ENCODE data around the gene RPTOR.

Gene RPTOR

GRCh38 chr17:80856863-80857755 is 312.5 kb downstream of the RPTOR start:
- intact Hi-C loops (cut with DNase I): no loop called here
- DNase-seq: no peak

DNA sequence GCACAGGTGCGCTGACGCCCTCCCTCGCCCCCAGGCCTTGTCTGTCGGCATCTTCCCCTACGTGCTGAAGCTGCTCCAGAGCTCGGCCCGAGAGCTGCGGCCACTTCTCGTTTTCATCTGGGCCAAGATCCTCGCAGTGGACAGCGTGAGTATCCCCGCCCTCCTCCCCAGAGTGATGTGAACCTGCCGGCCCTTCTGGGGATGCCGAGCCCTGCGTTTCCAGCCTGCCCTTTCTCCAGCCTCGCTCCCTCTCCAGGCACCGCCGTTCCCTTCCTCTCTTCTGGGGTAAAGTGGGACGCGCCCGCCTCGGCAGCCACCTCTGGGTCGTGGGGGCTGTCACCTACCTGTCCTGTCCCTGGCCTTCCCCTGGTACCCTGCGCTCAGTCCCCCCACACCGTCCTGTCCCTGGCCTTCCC is 313.1 kb downstream of the RPTOR start:
- intact Hi-C loops (cut with DNase I): no loop called here
- no peak for DNase-seq

- no peak for DNase-seq
- intact Hi-C loops (cut with DNase I): no loop called here
Observed at GRCh38 chr17:80858301-80859001, 313.8 kb downstream of the RPTOR start.

- peak; percentile 38 to 90 (median 74) for DNase-seq
- intact Hi-C loops (cut with DNase I): no loop called here
Observed at GRCh38 chr17:80859002-80859941, 314.6 kb downstream of the RPTOR start.

GRCh38 chr17:80860101-80860671 is 315.5 kb downstream of the RPTOR start:
- intact Hi-C loops (cut with DNase I): no loop called here
- no peak for DNase-seq

DNA sequence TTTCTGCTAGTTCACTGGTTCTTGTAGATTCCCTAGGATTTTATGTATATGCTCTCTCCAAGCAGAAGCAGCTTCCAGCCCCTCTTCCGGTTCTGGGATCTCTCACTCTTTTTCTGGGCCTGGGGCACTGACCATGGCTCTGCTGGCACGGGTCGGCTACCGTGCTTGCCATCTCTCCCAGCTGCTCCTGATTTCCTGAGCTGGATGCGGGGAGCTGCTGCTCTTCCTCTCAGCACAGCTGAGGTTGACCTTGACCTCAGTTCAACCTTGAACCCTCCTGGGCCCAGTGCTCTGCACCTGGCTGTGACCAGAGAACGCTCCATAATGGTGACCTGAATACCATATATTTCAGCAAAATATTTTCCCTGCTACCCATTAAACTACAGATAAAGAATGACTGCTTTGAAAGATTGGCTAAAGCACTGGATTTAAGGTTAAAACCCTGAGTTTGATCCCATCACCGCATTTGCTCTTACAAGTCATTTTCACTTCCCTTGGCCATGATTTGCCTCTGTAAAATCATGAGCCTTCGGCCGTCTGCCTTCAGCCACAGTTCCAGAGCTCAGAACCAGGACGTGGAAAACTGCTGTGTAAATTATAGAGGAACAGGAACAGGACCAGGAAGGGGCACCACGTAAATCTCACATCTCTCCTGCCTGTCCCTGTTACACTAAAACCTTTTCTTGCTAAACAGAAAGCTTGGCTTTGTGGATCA is 316.2 kb downstream of the RPTOR start:
- no peak for DNase-seq
- intact Hi-C loops (cut with DNase I): no loop called here

GRCh38 chr17:80861418-80861815 is 316.8 kb downstream of the RPTOR start:
- no peak for DNase-seq
- intact Hi-C loops (cut with DNase I): no loop called here

DNA sequence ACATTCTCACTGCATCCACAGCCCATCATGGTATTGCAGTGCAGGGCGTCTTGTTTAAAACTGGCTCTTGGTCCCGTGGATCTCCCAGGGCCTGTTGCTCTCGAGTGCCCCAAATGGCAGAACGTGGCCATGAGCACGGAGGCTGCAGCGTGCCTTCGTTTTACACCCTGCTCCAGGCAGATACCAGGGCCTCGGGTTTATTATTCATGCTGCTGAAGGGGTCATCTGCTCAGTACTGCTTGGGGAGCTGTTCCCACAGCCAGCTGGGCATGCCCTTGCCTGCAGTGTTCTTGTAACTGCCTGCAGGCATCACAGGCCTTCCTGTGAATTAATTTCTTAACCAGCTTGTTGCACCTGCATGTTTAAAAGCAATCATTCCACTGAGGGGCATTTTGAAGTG is 317.3 kb downstream of the RPTOR start:
- DNase-seq: peak; percentile 45 to 86 (median 69)
- intact Hi-C loops (cut with DNase I): no loop called here

DNA sequence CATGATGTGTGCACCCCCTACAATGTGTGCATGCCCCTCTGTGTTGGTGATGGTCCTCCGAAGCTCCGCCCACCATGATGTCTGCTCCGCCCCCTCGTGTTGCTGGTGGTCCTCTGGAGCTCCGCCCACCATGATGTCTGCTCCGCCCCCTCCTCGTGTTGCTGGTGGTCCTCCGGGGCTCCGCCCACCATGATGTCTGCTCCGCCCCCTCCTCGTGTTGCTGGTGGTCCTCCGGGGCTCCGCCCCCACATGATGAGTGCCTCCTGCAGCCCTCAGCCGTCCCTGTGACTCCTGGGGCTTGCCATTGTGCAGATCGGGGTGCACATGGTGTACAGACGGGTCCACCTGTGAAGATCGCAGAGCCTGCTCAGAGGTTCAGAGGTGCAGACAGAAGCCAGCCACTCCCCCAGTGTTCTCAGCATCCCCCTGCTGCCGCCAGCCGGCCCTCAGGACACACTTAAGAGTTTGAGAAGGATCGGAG is 317.9 kb downstream of the RPTOR start:
- no peak for DNase-seq
- intact Hi-C loops (cut with DNase I): no loop called here

DNA sequence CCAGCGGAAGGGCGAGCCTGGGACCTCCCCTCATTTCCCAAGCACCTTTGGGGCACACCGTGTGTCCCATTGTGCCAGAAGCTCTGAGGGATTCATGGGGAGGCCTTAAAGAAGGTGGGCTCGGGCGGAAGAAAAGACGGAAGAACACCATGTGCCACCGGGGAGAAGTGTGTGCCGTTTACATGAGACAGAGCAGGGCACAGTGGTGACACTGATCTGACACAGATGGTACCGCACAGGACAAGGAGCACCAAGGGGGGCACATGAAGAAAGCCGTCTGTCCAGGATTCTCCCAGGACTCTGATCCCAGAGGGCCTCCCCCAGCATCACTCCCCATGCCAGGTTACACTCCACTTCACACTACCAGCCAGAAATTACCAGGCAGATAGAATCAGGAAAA is 318.3 kb downstream of the RPTOR start:
- intact Hi-C loops (cut with DNase I): no loop called here
- DNase-seq: no peak

- no peak for DNase-seq
- intact Hi-C loops (cut with DNase I): no loop called here
Observed at GRCh38 chr17:80863626-80864025, 319.0 kb downstream of the RPTOR start.

- intact Hi-C loops (cut with DNase I): no loop called here
- DNase-seq: no peak
Observed at GRCh38 chr17:80864751-80865150, 320.1 kb downstream of the RPTOR start.

- DNase-seq: peak; percentile 27 to 92 (median 79)
- intact Hi-C loops (cut with DNase I): no loop called here
Observed at GRCh38 chr17:80866050-80866793, 321.6 kb downstream of the RPTOR start.

- no peak for DNase-seq
- intact Hi-C loops (cut with DNase I): no loop called here
Observed at GRCh38 chr17:80868022-80868609, 323.5 kb downstream of the RPTOR start.

- DNase-seq: no peak
- intact Hi-C loops (cut with DNase I): no loop called here
Observed at GRCh38 chr17:80869481-80870145, 325.0 kb downstream of the RPTOR start.

DNA sequence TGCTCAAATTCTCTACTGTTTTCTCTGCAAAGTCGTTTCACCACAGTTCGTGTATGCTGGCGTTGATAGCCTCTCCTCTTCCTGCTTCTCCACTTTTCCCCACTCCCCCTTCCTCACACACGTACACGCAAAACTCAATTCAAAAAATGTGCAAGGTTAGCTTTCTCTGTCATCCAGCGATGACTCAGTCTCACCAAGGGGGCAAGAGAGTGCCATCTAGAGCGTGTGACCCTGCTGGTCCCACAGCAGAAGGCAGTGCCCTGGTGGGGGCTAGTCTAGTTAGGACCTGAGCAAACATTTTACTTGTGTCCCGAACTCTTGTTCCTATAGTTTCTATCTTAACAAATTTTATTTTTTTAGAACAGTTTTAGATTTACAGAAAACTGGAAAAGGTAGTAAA is 325.8 kb downstream of the RPTOR start:
- intact Hi-C loops (cut with DNase I): no loop called here

DNA sequence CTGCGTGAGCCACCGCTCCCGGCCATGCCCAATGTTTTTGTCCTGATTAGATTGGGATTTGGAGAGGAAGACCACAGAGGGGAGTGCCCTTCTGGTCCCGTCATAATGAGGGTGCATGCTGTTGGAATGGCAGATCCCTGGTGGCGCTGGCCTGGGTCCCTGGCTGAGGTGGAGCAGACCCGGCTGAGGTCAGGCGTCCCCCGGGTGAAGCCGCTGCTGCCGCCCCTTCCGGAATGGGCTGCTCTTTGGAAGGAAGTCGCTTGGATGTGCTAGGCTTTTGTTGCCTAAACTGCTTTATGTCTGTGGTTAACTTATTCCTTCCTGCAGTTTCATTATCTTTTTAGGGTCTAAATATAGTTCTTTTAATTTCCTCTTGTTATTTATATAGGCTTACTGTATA is 326.7 kb downstream of the RPTOR start:
- intact Hi-C loops (cut with DNase I): no loop called here
- no peak for DNase-seq

More for the DNA sequence above, 325.8 kb downstream of the RPTOR start:
- no peak for DNase-seq

Data from head of caudate nucleus (tissue), 42 donors.